Measurements from ENCODE around the gene ZMYM2. TPM values are rescaled to one million over a fixed set of nuclear protein-coding genes. Genes with fewer than 3 reads are reported as not detected.

The ZMYM2 gene
- total and polyA plus RNA-seq, 8 donors, result 10.1 to 42.6 (median 26.5) TPM

DNA sequence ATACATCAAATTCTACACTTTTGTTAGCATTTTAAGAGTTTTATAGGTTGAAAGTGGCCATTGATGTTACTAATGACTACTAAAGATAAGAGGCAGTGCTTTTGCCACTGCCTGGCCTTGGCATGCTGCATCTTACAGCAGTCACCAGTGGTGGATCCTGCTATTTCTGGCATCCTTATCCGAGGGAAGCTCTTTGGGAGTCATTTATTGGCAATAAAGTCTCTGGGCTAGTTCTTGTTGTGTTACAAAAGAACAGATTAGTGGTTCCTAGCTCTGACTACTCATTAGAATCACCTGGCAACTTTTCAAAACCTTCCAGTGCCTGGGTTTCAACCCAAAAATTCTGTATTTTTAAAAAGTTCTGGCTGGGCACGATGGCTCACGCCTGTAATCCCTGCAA is 94.5 kb downstream of the ZMYM2 start:
- Histone ChIP-seq H3K27me3 (no peaks in the 10 kb centered on the region), H3K9me3 (no peaks in the 10 kb centered on the region), H3K4me1 (no peaks in the 10 kb centered on the region), H3K4me3 (no peak overlapping the region), H3K36me3 (peaks cover 0 to 9% (median 5%) of the 10 kb centered on the region in 3 donors), H3K27ac (no peak overlapping the region)
- intact Hi-C loops (cut with DNase I), result no loop called here
- 88 to 91% methylated on average over 3 of the region's 3 CpGs for WGBS, 2 donors
- TF ChIP-seq, protein P1, sequence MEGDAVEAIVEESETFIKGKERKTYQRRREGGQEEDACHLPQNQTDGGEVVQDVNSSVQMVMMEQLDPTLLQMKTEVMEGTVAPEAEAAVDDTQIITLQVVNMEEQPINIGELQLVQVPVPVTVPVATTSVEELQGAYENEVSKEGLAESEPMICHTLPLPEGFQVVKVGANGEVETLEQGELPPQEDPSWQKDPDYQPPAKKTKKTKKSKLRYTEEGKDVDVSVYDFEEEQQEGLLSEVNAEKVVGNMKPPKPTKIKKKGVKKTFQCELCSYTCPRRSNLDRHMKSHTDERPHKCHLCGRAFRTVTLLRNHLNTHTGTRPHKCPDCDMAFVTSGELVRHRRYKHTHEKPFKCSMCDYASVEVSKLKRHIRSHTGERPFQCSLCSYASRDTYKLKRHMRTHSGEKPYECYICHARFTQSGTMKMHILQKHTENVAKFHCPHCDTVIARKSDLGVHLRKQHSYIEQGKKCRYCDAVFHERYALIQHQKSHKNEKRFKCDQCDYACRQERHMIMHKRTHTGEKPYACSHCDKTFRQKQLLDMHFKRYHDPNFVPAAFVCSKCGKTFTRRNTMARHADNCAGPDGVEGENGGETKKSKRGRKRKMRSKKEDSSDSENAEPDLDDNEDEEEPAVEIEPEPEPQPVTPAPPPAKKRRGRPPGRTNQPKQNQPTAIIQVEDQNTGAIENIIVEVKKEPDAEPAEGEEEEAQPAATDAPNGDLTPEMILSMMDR (IDR thresholded peaks at IDR 0.05), result no peak
- no peak for ATAC-seq
- no peak for FAIRE-seq
- no peak for DNase-seq

DNA sequence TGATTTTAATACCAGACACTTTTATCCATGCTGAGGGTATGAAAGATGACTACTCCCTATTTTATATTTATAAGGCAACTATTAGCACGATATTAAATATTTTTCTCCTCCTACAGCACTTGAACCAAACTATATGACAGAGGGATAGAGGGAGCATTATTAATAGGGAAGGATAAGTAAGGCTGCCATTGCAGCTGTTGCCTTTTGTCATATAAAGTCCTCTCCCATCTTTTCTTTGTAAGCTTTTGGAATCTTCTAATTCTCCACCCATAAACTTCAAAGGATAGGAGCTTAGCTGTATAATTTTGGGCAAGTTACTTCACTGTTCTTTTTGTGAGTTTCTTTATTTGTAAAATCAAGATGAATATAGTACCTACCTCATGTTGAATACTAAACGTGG is 95.4 kb downstream of the ZMYM2 start:
- no peaks in the 10 kb centered on the region for H3K4me1 ChIP-seq
- no peak overlapping the region for H3K27ac ChIP-seq
- FAIRE-seq (no peak), ATAC-seq (no peak), DNase-seq (no peak)
- peaks cover 0 to 10% (median 5%) of the 10 kb centered on the region in 3 donors for H3K36me3 ChIP-seq
- no peaks in the 10 kb centered on the region for H3K9me3 ChIP-seq
- H3K27me3 ChIP-seq, result no peaks in the 10 kb centered on the region
- TF ChIP-seq, protein P1 (IDR thresholded peaks at IDR 0.05), result no peak
- no peak overlapping the region for H3K4me3 ChIP-seq
- intact Hi-C loops (cut with DNase I), result no loop called here
- WGBS, 2 donors, result 88 to 95% methylated on average over 2 of the region's 2 CpGs

DNA sequence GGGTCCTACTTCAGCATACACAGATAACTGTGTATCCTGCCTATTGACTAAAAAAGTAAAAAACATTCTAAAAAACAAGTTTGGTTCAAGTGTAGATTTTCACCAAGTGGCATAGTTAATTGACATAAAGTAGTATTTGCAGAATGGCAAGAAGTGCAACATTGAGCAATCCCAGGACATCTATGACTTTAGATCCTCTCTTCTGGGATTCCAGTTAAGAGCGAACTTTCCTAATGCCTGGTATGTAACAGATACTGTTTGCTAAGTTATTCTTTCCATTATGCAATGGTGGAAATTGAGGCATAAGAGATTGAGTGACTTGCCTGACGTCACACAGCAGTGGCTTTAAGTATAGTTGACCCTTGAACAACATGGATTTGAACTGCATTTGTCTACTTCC is 96.1 kb downstream of the ZMYM2 start:
- H3K4me3 ChIP-seq, result no peak overlapping the region
- DNase-seq (no peak), FAIRE-seq (no peak), ATAC-seq (no peak)
- 92 to 93% methylated on average over 2 of the region's 2 CpGs for WGBS, 2 donors
- TF ChIP-seq, protein P1 (IDR thresholded peaks at IDR 0.05), result no peak
- H3K27ac ChIP-seq, result no peak overlapping the region
- no peaks in the 10 kb centered on the region for H3K4me1 ChIP-seq
- no peaks in the 10 kb centered on the region for H3K27me3 ChIP-seq
- H3K36me3 ChIP-seq, result peaks cover 0 to 17% (median 11%) of the 10 kb centered on the region in 3 donors
- no peaks in the 10 kb centered on the region for H3K9me3 ChIP-seq
- intact Hi-C loops (cut with DNase I), result no loop called here

DNA sequence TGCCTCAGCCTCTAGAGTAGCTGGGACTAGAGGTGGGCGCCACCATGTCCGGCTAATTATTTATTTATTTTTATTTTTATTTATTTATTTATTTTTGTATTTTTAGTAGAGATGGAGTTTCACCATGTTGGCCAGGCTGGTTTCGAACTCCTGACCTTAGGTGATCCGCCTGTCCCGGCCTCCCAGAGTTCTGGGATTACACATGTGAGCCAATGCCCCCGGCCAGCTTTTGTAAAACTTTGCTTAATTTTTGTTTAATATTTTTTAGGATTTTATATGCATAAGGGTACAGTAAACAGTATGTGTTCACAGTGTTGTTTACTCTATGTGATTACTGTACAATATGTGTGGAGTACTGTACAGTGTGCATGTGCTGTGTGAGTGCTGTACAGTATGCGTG is 98.7 kb downstream of the ZMYM2 start:
- H3K9me3 ChIP-seq, result no peaks in the 10 kb centered on the region
- TF ChIP-seq, protein P1 (IDR thresholded peaks at IDR 0.05), result no peak
- FAIRE-seq (no peak), DNase-seq (no peak), ATAC-seq (no peak)
- WGBS, 2 donors, result 94 to 97% methylated on average over 7 of the region's 7 CpGs
- no peaks in the 10 kb centered on the region for H3K27me3 ChIP-seq
- intact Hi-C loops (cut with DNase I), result no loop called here
- H3K27ac ChIP-seq, result no peak overlapping the region
- no peak overlapping the region for H3K4me3 ChIP-seq
- H3K4me1 ChIP-seq, result no peaks in the 10 kb centered on the region
- peaks cover 0 to 40% (median 33%) of the 10 kb centered on the region in 3 donors for H3K36me3 ChIP-seq

DNA sequence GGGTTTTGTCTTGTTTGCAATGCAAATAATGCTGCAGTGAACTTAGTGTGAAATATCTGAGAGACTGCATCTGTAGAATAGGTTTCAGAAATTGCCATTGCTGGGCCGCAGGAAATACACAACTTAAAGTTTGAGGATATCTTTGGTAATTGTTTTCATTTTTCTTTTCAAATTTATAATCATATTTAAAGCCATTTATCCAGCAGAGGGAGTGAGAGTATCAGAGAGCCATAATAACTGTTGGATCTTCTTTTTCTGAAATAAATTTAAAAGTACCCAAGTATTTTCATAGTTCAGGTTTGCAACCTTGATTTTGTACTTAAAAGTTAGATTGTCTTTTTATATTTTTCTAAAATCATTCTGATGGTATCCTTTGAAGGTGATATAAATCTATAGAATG is 99.4 kb downstream of the ZMYM2 start:
- H3K4me1 ChIP-seq, result no peaks in the 10 kb centered on the region
- H3K36me3 ChIP-seq, result peaks cover 0 to 47% (median 34%) of the 10 kb centered on the region in 3 donors
- no peaks in the 10 kb centered on the region for H3K27me3 ChIP-seq
- TF ChIP-seq, protein P1 (IDR thresholded peaks at IDR 0.05), result no peak
- ATAC-seq, result no peak
- FAIRE-seq, result no peak
- no peak overlapping the region for H3K27ac ChIP-seq
- H3K4me3 ChIP-seq, result no peak overlapping the region
- no peaks in the 10 kb centered on the region for H3K9me3 ChIP-seq
- 86 to 94% methylated on average over 1 of the region's 1 CpG for WGBS, 2 donors
- intact Hi-C loops (cut with DNase I), result no loop called here
- DNase-seq, result no peak
